GM11168 (cell line): ENCODE measurements around the gene PLXND1.
"Not testable (repeated sequence)": the region's sequence is repeated elsewhere in the genome, so short reads cannot be mapped to it uniquely, and the experiment has no call there.

Experiments
- in situ Hi-C: fragments of 300-500 bp; cut with MboI; formaldehyde crosslinking; loops from one replicate; pipeline ENCODE4 v1.12.0; 2022; ENCODE audit warnings: low sequenced_read_pairs; ENCODE audit not compliant: unreplicated experiment

Gene PLXND1

GRCh38 chr3:129606636-129607390, at the start of gene PLXND1:
TSS of gene PLXND1 (minus strand) at chr3:129606676. CDS start at chr3:129606639, 37 bp downstream.
- in situ Hi-C loops = no loop called here

- in situ Hi-C loops = loop anchor here (10.0 kb wide), 2 partner anchors 170 to 270 kb away; no protein-coding TSS in a partner anchor
Observed at GRCh38 chr3:129655291-129655700, 48.8 kb upstream of the PLXND1 start.

- in situ Hi-C loops = loop anchor here (10.0 kb wide), 2 partner anchors 171 to 271 kb away; no protein-coding TSS in a partner anchor
Observed at GRCh38 chr3:129654131-129654530, 47.7 kb upstream of the PLXND1 start.

GRCh38 chr3:129653019-129653418, 46.5 kb upstream of the PLXND1 start:
- in situ Hi-C loops = loop anchor here (10.0 kb wide), 2 partner anchors 172 to 272 kb away; no protein-coding TSS in a partner anchor

- in situ Hi-C loops = loop anchor here (10.0 kb wide), 2 partner anchors 173 to 273 kb away; no protein-coding TSS in a partner anchor
Observed at GRCh38 chr3:129651435-129652202, 45.1 kb upstream of the PLXND1 start.

GRCh38 chr3:129650256-129650872, 43.9 kb upstream of the PLXND1 start:
- in situ Hi-C loops = loop anchor here (10.0 kb wide), 2 partner anchors 174 to 274 kb away; no protein-coding TSS in a partner anchor

GRCh38 chr3:129648391-129648790, 41.9 kb upstream of the PLXND1 start:
- in situ Hi-C loops = no loop called here

GRCh38 chr3:129645286-129645685, 38.8 kb upstream of the PLXND1 start:
- in situ Hi-C loops = no loop called here

GRCh38 chr3:129644836-129645235, 38.4 kb upstream of the PLXND1 start:
- in situ Hi-C loops = no loop called here

- in situ Hi-C loops = not testable (repeated sequence)
Observed at GRCh38 chr3:129641567-129642260, 35.2 kb upstream of the PLXND1 start.

- in situ Hi-C loops = not testable (repeated sequence)
Observed at GRCh38 chr3:129640985-129641384, 34.5 kb upstream of the PLXND1 start.

- in situ Hi-C loops = loop anchor here (10.0 kb wide), 1 partner anchor 296 kb away; no protein-coding TSS in a partner anchor
Observed at GRCh38 chr3:129638481-129638880, 32.0 kb upstream of the PLXND1 start.

- in situ Hi-C loops = loop anchor here (10.0 kb wide), 1 partner anchor 299 kb away; no protein-coding TSS in a partner anchor
Observed at GRCh38 chr3:129636082-129636481, 29.6 kb upstream of the PLXND1 start.

GRCh38 chr3:129635656-129636055, 29.2 kb upstream of the PLXND1 start:
- in situ Hi-C loops = loop anchor here (10.0 kb wide), 1 partner anchor 299 kb away; no protein-coding TSS in a partner anchor

- in situ Hi-C loops = loop anchor here (10.0 kb wide), 1 partner anchor 301 kb away; no protein-coding TSS in a partner anchor
Observed at GRCh38 chr3:129633751-129634481, 27.4 kb upstream of the PLXND1 start.

- in situ Hi-C loops = loop anchor here (10.0 kb wide), 1 partner anchor 302 kb away; no protein-coding TSS in a partner anchor
Observed at GRCh38 chr3:129632977-129633376, 26.5 kb upstream of the PLXND1 start.

GRCh38 chr3:129632556-129632955, 26.1 kb upstream of the PLXND1 start:
- in situ Hi-C loops = loop anchor here (10.0 kb wide), 1 partner anchor 302 kb away; no protein-coding TSS in a partner anchor

- in situ Hi-C loops = loop anchor here (10.0 kb wide), 1 partner anchor 303 kb away; no protein-coding TSS in a partner anchor
Observed at GRCh38 chr3:129632056-129632455, 25.6 kb upstream of the PLXND1 start.

GRCh38 chr3:129629011-129629410, 22.5 kb upstream of the PLXND1 start:
- in situ Hi-C loops = no loop called here
